Measurements from ENCODE around the gene ESR1. TPM values are rescaled to one million over a fixed set of nuclear protein-coding genes. Genes with fewer than 3 reads are reported as not detected.
"Not testable (repeated sequence)": the region's sequence is repeated elsewhere in the genome, so short reads cannot be mapped to it uniquely, and the experiment has no call there.

The ESR1 gene
- total RNA-seq, 1 experiment from 2014 or later = 0.03 TPM

- peak; percentile 46 for DNase-seq (ENCODE audit: low read depth)
Observed at GRCh38 chr6:152124429-152125074, 317.1 kb downstream of the ESR1 start.

- DNase-seq (ENCODE audit: low read depth) = no peak
Observed at GRCh38 chr6:152127432-152128165, 320.1 kb downstream of the ESR1 start.

DNA sequence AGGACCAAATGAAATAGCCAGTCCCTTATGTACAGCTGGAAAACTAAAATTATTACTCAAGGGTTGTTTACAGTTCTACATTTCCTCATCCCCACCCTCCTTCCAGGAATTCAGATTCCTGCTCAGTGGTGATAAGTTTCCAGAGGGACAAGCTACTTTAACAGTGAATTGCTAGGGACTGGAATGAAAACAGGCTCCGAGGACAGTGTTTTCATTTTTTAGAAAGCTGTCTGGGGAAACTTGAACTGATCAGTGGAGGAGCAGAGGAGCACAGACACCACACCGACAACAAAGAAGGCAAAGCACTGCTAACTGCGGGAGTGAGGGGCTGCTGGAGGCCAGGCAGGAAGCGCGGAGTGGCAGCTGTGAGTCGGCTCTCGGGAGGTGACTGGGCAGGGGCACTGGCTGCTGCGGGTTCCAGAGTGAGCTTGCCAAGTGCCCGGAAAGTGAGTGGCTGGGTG lies 322.2 kb downstream of the ESR1 start:
- DNase-seq (ENCODE audit: low read depth) = no peak

DNA sequence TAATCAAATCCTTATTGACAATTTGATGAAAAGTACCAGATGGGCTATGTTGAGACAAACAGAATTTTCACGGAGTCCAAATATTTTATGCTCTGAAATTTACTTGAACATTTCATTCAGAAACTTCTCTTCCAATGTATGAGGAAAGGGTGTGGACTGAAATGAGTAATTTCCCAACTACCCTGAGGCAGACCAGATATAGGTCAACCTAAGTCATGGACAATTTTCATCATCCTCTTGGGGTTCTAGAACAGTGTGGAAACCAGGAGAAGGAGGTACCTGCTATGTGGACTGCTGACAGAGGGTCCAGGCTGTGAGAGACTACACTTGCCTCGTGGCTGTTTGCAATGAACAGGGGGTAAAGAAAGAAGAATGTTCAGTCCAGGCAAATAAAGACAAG lies 323.0 kb downstream of the ESR1 start:
- DNase-seq (ENCODE audit: low read depth) = no peak

- no peak for DNase-seq (ENCODE audit: low read depth)
Observed at GRCh38 chr6:152135755-152136448, 328.4 kb downstream of the ESR1 start.

DNA sequence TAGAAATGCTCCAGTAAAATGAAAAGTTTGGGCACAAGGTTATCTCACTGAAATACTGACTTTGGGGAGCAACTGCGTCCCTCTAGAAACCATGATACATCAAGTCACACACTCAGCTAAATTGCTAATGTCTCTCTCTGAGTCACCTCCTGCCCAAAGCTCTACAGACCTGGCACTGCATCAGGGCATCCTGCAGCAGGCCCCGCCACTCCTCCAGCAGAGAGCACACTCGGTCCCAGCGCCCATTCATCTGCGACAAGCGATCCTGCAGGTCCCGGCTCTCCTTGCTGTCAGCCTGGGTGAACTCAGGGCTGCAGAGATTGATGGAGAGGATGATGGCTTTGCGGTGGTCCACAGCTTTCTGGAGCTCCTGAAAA lies 329.0 kb downstream of the ESR1 start:
- DNase-seq (ENCODE audit: low read depth) = no peak

GRCh38 chr6:152138344-152138743 lies 330.9 kb downstream of the ESR1 start:
- not testable (repeated sequence) for DNase-seq (ENCODE audit: low read depth)

DNA sequence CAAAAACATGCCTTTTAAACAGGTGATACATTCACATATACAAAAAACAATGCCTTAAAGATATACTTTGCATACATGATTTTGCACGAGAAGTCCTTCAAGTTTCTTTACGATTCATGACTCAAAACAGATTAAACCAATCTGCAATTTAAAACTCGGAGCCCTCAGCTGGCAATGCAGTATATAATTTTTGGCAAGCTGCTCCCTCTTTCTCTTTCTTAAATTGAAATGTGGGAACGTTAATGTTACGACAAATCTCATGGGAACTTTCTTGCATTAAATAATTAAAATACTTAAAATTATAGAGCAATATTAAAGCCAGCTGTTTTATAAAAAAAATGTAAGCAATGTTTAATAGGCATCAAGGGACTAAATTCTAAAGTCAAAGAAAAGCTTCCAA lies 334.6 kb downstream of the ESR1 start:
- no peak for DNase-seq (ENCODE audit: low read depth)

DNA sequence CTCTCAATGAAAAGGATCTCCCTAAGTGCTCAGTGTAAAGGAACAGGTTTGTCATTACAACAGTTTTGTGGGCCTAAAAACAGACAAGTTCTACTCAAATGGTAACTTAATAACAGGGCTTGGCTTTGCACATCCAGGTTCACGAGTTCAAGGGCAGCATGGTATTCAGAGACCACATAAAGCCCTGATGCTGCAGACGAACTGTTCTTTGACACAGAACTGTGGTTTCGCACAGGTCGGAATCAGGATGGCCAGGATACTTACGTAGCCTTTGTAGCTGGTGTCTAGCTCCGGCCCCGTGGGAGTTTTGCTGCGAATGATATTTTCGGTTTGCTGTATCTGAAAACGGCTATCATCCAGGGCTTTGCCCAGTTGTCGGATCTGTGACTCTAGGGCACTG lies 335.9 kb downstream of the ESR1 start:
- no peak for DNase-seq (ENCODE audit: low read depth)

GRCh38 chr6:152146385-152146784 lies 338.9 kb downstream of the ESR1 start:
- DNase-seq (ENCODE audit: low read depth) = peak; percentile 29

DNA sequence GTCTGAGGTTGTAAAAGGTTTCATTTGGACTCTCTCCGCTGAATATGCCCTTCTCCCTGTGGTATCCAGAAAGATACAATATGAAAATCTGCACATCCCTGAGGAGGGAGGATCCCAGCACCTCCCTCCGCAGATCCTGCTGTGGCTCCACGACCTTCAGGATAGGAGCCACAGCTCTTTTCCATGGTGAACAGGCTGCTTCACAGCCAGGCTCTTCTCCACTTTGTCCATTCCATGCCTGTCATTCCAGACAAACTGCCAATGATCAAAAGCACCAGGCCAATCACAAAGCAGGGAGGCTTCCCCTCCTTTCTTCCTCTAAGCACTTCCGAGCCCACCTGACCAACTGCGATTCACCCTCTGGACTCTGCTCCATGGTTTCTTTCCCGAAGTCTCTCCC lies 339.8 kb downstream of the ESR1 start:
- DNase-seq (ENCODE audit: low read depth) = no peak

DNA sequence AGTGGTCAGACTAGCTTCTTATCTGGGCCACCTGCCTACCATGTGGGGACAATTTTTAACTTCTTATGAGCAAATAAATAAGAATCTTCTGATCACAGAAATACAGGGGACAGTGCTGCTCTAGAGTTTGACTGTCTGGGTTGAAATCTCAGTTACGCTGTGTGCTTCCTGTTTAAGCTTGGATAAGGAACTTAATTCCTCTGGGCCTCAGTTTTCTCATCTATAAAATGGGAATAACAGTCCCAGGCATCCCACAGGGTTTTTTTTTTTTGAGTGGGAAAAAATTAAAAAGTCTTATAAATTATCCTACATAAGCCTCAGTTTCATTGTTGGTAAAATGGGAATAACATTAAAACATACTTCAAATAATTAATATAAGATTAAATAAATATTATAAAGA lies 340.9 kb downstream of the ESR1 start:
- DNase-seq (ENCODE audit: low read depth) = no peak

- DNase-seq (ENCODE audit: low read depth) = no peak
Observed at GRCh38 chr6:152150196-152150595, 342.7 kb downstream of the ESR1 start.

- no peak for DNase-seq (ENCODE audit: low read depth)
Observed at GRCh38 chr6:152151920-152152319, 344.4 kb downstream of the ESR1 start.

- no peak for DNase-seq (ENCODE audit: low read depth)
Observed at GRCh38 chr6:152154559-152155356, 347.3 kb downstream of the ESR1 start.

DNA sequence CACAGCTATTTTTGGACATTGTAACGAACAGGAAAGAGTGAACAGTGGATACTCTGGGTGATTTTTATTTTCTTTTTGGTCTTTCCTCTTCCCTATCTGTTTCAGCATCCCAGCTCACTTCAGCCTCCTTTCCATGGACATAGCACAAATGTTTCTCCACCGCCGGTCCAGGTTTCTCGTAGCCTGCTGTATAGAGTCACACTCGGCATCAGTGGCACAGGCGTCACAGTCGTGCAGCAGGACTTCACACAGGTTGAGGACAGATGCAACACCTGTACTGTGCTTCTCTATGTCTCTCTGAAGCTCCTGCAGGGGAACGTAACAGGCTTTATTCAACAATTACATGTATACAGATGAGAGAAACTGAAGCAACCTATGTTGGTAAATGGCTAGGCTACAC lies 348.3 kb downstream of the ESR1 start:
- DNase-seq (ENCODE audit: low read depth) = no peak

DNA sequence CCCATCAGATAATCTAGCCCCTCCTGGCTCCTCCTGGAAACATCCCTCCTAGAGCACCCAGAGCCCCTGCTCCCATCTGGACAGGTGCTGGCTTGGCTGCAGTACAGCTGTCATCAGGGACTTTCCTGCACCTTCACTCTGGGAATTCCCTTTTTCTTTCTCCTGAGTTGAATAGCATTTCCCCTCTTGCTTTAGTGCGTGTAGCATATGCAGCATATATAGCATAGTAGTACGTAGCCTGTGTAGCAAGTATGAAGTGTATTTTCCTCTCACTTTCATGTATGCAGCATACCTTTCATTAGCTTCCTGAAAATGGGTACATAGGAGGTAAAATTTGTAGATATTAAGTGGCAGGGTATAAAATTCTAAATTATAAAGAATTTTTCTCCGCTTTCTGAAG lies 352.9 kb downstream of the ESR1 start:
- no peak for DNase-seq (ENCODE audit: low read depth)

DNA sequence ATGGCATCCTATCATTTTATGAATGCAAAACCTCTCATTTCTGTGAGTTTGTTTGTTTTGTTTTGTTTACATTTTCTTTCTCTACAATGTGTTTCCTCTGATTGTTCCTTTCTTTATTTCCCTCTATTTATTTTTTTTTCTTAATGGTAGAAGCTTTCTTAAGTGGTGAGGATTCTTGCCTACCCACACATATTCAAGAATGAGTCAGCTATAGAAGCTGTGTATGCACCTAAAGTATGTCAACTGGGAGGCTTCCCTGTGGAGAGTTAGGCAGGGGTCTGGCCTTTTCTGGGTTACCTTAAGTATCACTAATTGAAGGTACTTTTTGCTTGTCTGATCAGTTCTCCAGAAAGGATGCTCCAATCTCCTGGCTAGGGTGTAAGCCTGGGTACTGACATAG lies 354.0 kb downstream of the ESR1 start:
- peak; percentile 17 for DNase-seq (ENCODE audit: low read depth)

DNA sequence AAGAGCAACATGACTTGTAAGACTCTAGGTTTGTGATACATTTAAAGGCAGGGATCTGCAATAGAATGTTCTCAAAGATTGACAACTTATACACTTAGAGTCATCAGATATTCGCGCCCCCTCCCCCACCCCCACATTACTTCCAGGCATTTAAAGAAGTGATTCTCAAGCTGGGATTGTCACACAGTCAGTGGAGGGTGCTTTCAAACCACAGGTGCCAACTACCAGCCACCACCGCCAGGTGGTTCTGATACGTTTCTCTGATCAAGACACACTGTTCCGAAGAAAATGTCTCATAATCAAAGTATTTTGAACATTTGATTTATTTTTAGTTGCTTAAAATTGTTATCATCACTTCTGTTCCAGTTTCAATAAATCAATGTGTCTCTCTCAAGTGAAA lies 357.5 kb downstream of the ESR1 start:
- DNase-seq (ENCODE audit: low read depth) = no peak

- no peak for DNase-seq (ENCODE audit: low read depth)
Observed at GRCh38 chr6:152166497-152166896, 359.0 kb downstream of the ESR1 start.

GRCh38 chr6:152166897-152167296 lies 359.4 kb downstream of the ESR1 start:
- DNase-seq (ENCODE audit: low read depth) = no peak

All from HT1080 (cell line).